Eye (tissue), 1 donor: Measurements from ENCODE around the gene DMRTB1.
"Not testable (repeated sequence)": the region's sequence is repeated elsewhere in the genome, so short reads cannot be mapped to it uniquely, and the experiment has no call there.

Experiments used
- DNase-seq: peaks from one replicate; pipeline ENCODE4 v3.0.0-alpha.2; 2015

Gene DMRTB1

GRCh38 chr1:53459321-53460175 lies at the start of gene DMRTB1:
DMRTB1 (plus strand) TSS chr1:53459399; CDS start chr1:53459454, 55 bp downstream.
- no peak for DNase-seq

- DNase-seq, result peak; percentile 50
These were observed 49.5 kb upstream of the DMRTB1 start for GRCh38 chr1:53409695-53410094.

GRCh38 chr1:53410100-53410541 lies 49.1 kb upstream of the DMRTB1 start:
- DNase-seq, result peak; percentile 84

- no peak for DNase-seq
These were observed 48.5 kb upstream of the DMRTB1 start for GRCh38 chr1:53410701-53411100.

GRCh38 chr1:53411541-53412152 lies 47.6 kb upstream of the DMRTB1 start:
- DNase-seq, result no peak

- no peak for DNase-seq
These were observed 46.7 kb upstream of the DMRTB1 start for GRCh38 chr1:53412285-53413174.

- DNase-seq, result no peak
These were observed 45.8 kb upstream of the DMRTB1 start for GRCh38 chr1:53413175-53414001.

- no peak for DNase-seq
These were observed 44.6 kb upstream of the DMRTB1 start for GRCh38 chr1:53414632-53415031.

GRCh38 chr1:53415432-53415831 lies 43.8 kb upstream of the DMRTB1 start:
- DNase-seq, result no peak

- no peak for DNase-seq
These were observed 42.9 kb upstream of the DMRTB1 start for GRCh38 chr1:53416269-53416813.

GRCh38 chr1:53417074-53417511 lies 42.1 kb upstream of the DMRTB1 start:
- DNase-seq, result no peak

- no peak for DNase-seq
These were observed 40.2 kb upstream of the DMRTB1 start for GRCh38 chr1:53419034-53419433.

- no peak for DNase-seq
These were observed 38.9 kb upstream of the DMRTB1 start for GRCh38 chr1:53420341-53420740.

GRCh38 chr1:53421208-53421607 lies 38.0 kb upstream of the DMRTB1 start:
- no peak for DNase-seq

- DNase-seq, result peak; percentile 44
These were observed 28.9 kb upstream of the DMRTB1 start for GRCh38 chr1:53430261-53430660.

- no peak for DNase-seq
These were observed 28.4 kb upstream of the DMRTB1 start for GRCh38 chr1:53430779-53431178.

- DNase-seq, result no peak
These were observed 28.0 kb upstream of the DMRTB1 start for GRCh38 chr1:53431244-53431643.

GRCh38 chr1:53431805-53432565 lies 27.2 kb upstream of the DMRTB1 start:
- DNase-seq, result no peak

- DNase-seq, result no peak
These were observed 26.6 kb upstream of the DMRTB1 start for GRCh38 chr1:53432611-53433010.

GRCh38 chr1:53434405-53435007 lies 24.7 kb upstream of the DMRTB1 start:
- not testable (repeated sequence) for DNase-seq

- DNase-seq, result no peak
These were observed 24.0 kb upstream of the DMRTB1 start for GRCh38 chr1:53435151-53435550.
